SU-DHL-6 (cell line): ENCODE data around the gene CARD16.

Experiments used
- EZH2phosphoT487 ChIP-seq: fragments of 200-600 bp; sonication (generic), shearing (Covaris generic); conservative IDR thresholded peaks from 2 replicates; pipeline ENCODE4 v1.6.1; 2018; ENCODE audit warnings: mild to moderate bottlenecking, antibody characterized with exemption, low read length, moderate library complexity, mixed read lengths
- TF ChIP-seq, protein P1 (sequence below): fragments of 200-600 bp; sonication (generic); IDR thresholded peaks from one replicate; pipeline ENCODE4 v1.5.1; 2017; ENCODE audit warnings: antibody characterized with exemption, mild to moderate bottlenecking, low read length, moderate library complexity; ENCODE audit not compliant: insufficient read depth, poor library complexity, severe bottlenecking

DNA sequence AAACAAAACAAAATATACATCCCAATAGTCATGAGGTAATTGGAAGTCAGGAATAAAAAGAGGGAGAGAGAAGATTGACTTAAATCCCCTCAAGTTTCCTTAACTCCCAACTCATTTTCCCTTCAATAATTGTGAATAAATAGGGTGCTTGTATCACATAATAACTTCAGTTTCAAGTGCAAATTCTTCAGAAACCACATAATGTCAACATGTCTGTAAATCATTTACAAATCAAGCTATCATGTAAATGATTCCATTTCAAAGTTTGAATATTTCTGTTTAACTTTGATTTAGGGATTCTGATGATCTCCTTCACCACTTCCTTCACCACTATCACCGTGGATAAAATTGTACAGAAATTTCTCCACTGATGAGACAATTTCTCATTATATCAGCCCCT, 45.4 kb downstream of the CARD16 start:
- no peak for TF ChIP-seq EZH2phosphoT487
- TF ChIP-seq, protein P1, sequence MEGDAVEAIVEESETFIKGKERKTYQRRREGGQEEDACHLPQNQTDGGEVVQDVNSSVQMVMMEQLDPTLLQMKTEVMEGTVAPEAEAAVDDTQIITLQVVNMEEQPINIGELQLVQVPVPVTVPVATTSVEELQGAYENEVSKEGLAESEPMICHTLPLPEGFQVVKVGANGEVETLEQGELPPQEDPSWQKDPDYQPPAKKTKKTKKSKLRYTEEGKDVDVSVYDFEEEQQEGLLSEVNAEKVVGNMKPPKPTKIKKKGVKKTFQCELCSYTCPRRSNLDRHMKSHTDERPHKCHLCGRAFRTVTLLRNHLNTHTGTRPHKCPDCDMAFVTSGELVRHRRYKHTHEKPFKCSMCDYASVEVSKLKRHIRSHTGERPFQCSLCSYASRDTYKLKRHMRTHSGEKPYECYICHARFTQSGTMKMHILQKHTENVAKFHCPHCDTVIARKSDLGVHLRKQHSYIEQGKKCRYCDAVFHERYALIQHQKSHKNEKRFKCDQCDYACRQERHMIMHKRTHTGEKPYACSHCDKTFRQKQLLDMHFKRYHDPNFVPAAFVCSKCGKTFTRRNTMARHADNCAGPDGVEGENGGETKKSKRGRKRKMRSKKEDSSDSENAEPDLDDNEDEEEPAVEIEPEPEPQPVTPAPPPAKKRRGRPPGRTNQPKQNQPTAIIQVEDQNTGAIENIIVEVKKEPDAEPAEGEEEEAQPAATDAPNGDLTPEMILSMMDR = no peak
